Measurements from ENCODE around the gene NECAB2. TPM values are rescaled to one million over a fixed set of nuclear protein-coding genes. Genes with fewer than 3 reads are reported as not detected.

The NECAB2 gene
- total RNA-seq, 1 donor from 2014 or later: 0.32 TPM

DNA sequence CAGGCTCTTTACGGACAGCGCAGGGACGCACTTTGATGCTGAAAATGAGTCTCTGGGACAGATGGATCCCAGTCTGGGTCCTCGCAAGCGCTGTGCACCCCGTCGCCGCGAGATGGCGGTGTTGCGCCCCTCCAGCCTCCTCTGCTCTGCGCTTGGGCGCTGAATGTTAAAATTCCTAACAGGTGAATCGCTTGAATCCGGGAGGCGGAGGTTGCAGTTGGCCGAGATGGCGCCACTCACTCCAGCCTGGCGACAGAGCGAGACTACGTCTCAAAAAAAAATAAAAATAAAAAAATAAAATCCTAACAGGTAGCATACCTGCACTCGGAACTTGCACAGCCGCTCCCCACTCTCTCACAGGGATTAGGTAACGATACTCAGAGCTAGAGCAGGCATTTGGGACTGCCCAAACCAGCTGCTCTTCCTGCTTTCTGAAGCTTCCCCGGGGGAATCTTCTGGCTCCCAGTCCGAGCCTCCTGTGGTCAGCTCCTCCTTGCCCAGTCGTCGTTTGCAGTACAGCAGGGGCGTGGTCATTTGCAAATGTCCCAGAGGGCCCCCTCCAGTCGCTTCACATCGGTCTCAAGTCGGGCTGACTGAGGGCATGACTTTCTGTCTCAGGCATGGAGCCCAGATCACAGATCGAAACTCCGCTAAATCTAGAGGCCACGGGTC is 41.2 kb upstream of the NECAB2 start:
- H3K36me3 ChIP-seq (ENCODE audit: insufficient read depth, low read length): no peaks in the 10 kb centered on the region
- no peak for TF ChIP-seq EZH2 (IDR thresholded peaks at IDR 0.05; ENCODE audit: insufficient read depth, low read length)
- TF ChIP-seq, protein P1, sequence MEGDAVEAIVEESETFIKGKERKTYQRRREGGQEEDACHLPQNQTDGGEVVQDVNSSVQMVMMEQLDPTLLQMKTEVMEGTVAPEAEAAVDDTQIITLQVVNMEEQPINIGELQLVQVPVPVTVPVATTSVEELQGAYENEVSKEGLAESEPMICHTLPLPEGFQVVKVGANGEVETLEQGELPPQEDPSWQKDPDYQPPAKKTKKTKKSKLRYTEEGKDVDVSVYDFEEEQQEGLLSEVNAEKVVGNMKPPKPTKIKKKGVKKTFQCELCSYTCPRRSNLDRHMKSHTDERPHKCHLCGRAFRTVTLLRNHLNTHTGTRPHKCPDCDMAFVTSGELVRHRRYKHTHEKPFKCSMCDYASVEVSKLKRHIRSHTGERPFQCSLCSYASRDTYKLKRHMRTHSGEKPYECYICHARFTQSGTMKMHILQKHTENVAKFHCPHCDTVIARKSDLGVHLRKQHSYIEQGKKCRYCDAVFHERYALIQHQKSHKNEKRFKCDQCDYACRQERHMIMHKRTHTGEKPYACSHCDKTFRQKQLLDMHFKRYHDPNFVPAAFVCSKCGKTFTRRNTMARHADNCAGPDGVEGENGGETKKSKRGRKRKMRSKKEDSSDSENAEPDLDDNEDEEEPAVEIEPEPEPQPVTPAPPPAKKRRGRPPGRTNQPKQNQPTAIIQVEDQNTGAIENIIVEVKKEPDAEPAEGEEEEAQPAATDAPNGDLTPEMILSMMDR (IDR thresholded peaks at IDR 0.05; ENCODE audit: insufficient read depth, low read depth, low read length): peak; percentile 88
- peaks cover 3% of the 10 kb centered on the region for H3K4me1 Mint-ChIP-seq (ENCODE audit: low read depth, unreplicated experiment)
- no peak overlapping the region for H3K4me3 Mint-ChIP-seq (ENCODE audit: unreplicated experiment)
- H3K4me2 ChIP-seq (ENCODE audit: low read length): peak overlapping the region; percentile 82
- H3K27me3 Mint-ChIP-seq (ENCODE audit: low read depth, unreplicated experiment): peaks cover 8% of the 10 kb centered on the region
- no peaks in the 10 kb centered on the region for H3K9me3 ChIP-seq (ENCODE audit: insufficient read depth, low read depth, low read length)
- peak overlapping the region; percentile 62 for H3K27ac Mint-ChIP-seq (ENCODE audit: unreplicated experiment)
- peaks cover 2% of the 10 kb centered on the region for H3K27me3 ChIP-seq (ENCODE audit: insufficient read depth, low read length)
- H3K79me2 ChIP-seq (ENCODE audit: insufficient read depth, low read length): no peaks in the 10 kb centered on the region
- no peaks in the 10 kb centered on the region for H4K20me1 ChIP-seq (ENCODE audit: insufficient read depth, low read length)
- no peak overlapping the region for H3K9ac ChIP-seq (ENCODE audit: low read length)
- H3K4me3 ChIP-seq (ENCODE audit: insufficient read depth, low read depth, low read length): peak overlapping the region; percentile 54
- H2AFZ ChIP-seq (ENCODE audit: low read depth, low read length): peak overlapping the region; percentile 59
- H3K9me3 Mint-ChIP-seq (ENCODE audit: unreplicated experiment): no peaks in the 10 kb centered on the region
- peaks cover 4% of the 10 kb centered on the region for H3K4me1 ChIP-seq (ENCODE audit: insufficient read depth, low read length)
- FAIRE-seq: peak; percentile 49
- H3K36me3 Mint-ChIP-seq (ENCODE audit: low read depth, unreplicated experiment): peaks cover 13% of the 10 kb centered on the region
- H3K27ac ChIP-seq (ENCODE audit: low read depth, low read length): no peak overlapping the region
- DNase-seq (ENCODE audit: low read depth): peak; percentile 31

GRCh38 chr16:83928341-83929055 is 39.5 kb upstream of the NECAB2 start:
- Mint-ChIP-seq H3K4me1 (ENCODE audit: low read depth, unreplicated experiment) (peaks cover 6% of the 10 kb centered on the region), H3K4me3 (ENCODE audit: unreplicated experiment) (no peak overlapping the region), H3K36me3 (ENCODE audit: low read depth, unreplicated experiment) (peaks cover 8% of the 10 kb centered on the region), H3K27ac (ENCODE audit: unreplicated experiment) (no peak overlapping the region), H3K27me3 (ENCODE audit: low read depth, unreplicated experiment) (peaks cover 8% of the 10 kb centered on the region), H3K9me3 (ENCODE audit: unreplicated experiment) (no peaks in the 10 kb centered on the region)
- Histone ChIP-seq H3K4me2 (ENCODE audit: low read length) (no peak overlapping the region), H3K36me3 (ENCODE audit: insufficient read depth, low read length) (no peaks in the 10 kb centered on the region), H3K4me3 (ENCODE audit: insufficient read depth, low read depth, low read length) (no peak overlapping the region), H3K27me3 (ENCODE audit: insufficient read depth, low read length) (peaks cover 2% of the 10 kb centered on the region), H3K27ac (ENCODE audit: low read depth, low read length) (no peak overlapping the region), H4K20me1 (ENCODE audit: insufficient read depth, low read length) (no peaks in the 10 kb centered on the region), H3K9ac (ENCODE audit: low read length) (no peak overlapping the region), H3K9me3 (ENCODE audit: insufficient read depth, low read depth, low read length) (no peaks in the 10 kb centered on the region), H3K79me2 (ENCODE audit: insufficient read depth, low read length) (no peaks in the 10 kb centered on the region), H2AFZ (ENCODE audit: low read depth, low read length) (no peak overlapping the region), H3K4me1 (ENCODE audit: insufficient read depth, low read length) (peaks cover 5% of the 10 kb centered on the region)
- no peak for TF ChIP-seq EZH2 (IDR thresholded peaks at IDR 0.05; ENCODE audit: insufficient read depth, low read length)
- TF ChIP-seq, protein P1 (IDR thresholded peaks at IDR 0.05; ENCODE audit: insufficient read depth, low read depth, low read length): no peak
- FAIRE-seq (no peak), DNase-seq (ENCODE audit: low read depth) (peak; percentile 66)
